Measurements from ENCODE around the gene SMG9. TPM values are rescaled to one million over a fixed set of nuclear protein-coding genes. Genes with fewer than 3 reads are reported as not detected.

The SMG9 gene
- total and polyA plus RNA-seq, 12 donors: 10.0 to 30.4 (median 13.4) TPM

DNA sequence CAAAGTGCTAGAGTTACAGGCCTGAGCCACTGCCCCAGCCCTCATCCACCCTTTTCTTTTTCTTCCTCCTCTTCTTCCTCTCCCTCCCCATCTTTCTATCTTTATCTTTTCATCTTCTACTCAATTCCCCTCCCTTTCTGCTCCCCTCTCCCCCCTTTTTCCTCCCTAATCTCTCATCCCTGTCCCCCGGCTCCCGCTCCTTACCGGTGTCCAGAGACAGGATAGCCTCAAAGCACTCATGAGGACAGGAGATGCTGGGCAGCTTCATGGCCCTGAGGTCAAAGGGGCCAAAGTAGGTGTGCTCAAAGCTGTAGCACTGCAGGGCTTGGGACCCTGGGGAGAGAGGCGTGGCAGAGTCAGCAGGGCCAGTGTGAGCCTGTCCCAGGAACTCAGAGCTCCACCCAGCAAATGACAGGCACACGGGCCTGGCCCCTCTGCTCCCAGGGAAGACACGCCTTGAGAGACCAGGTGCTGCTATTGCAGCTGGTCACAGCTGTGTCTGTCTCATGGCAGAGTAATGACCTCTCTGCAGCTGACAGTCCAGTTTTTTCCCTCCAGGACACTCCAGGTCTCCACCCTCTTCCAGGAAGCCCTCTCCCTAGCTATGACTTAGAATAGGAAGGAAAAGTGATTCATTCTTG lies 44.9 kb upstream of the SMG9 start:
- peak in 7 of 8 donors; percentile 20 to 83 (median 60) for ATAC-seq
- H3K4me3 ChIP-seq: peak overlapping the region in 4 of 10 donors; percentile 51 to 62 (median 56)

DNA sequence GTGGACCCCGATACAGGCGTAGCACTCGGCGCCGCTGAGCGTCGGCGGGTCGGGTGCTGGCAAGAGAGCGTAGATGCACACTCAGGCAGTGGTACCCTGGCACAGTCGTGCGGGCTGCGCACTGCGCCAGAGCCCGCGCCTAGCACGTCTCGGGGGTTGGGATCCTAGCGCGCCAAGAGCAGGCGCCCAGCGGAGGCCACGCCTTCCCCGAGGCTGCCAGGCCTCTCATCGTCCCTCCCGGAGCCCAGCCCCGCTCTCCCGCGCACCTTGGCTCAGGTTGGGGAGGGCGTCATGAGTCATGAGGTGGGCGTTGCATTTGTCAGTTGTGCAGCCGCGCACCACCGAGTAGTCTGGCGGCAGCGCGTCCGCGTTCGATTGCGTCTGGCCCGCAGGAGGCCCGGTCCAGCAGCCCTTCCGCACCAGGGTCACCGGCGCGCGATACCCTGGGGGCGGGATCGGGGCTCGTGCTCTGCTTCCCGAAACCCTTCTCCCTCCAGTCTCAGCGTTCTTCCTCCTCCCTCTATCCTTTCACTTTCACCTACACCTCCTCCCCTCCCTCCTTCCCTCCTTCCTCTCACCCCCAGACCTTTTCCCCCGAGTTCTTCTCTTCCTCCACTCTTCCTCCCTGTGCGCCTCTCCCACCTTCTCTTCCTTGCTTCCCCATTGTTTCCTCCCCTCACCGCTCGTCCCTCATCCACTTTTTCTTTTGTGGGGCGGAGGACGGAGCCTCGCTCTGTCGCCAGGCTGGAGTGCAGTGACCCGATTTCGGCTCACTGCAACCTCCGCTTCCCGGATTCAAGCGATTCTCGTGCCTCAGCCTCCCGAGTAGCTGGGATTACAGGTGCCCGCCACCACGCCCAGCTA lies 44.0 kb upstream of the SMG9 start:
- 12 to 14% methylated on average over 69 to 70 of the region's 70 CpGs for WGBS, 2 donors
- Histone ChIP-seq H3K9me3 (no peaks in the 10 kb centered on the region), H3K27ac (peak overlapping the region in 2 of 10 donors; percentile 2 to 56), H3K36me3 (no peaks in the 10 kb centered on the region), H3K4me3 (peak overlapping the region; percentile 14 to 62 (median 52)), H3K4me1 (peaks cover 0 to 18% (median 7%) of the 10 kb centered on the region in 9 donors), H3K27me3 (peaks cover 0 to 51% (median 35%) of the 10 kb centered on the region in 7 donors)
- TF ChIP-seq, protein P1, sequence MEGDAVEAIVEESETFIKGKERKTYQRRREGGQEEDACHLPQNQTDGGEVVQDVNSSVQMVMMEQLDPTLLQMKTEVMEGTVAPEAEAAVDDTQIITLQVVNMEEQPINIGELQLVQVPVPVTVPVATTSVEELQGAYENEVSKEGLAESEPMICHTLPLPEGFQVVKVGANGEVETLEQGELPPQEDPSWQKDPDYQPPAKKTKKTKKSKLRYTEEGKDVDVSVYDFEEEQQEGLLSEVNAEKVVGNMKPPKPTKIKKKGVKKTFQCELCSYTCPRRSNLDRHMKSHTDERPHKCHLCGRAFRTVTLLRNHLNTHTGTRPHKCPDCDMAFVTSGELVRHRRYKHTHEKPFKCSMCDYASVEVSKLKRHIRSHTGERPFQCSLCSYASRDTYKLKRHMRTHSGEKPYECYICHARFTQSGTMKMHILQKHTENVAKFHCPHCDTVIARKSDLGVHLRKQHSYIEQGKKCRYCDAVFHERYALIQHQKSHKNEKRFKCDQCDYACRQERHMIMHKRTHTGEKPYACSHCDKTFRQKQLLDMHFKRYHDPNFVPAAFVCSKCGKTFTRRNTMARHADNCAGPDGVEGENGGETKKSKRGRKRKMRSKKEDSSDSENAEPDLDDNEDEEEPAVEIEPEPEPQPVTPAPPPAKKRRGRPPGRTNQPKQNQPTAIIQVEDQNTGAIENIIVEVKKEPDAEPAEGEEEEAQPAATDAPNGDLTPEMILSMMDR (IDR thresholded peaks at IDR 0.05): no peak
- DNase-seq: no peak
- peak; percentile 35 to 64 (median 48) for ATAC-seq
- intact Hi-C loops (cut with DNase I): no loop called here

More for the DNA sequence above, 44.9 kb upstream of the SMG9 start:
- H3K36me3 ChIP-seq: no peaks in the 10 kb centered on the region
- no peaks in the 10 kb centered on the region for H3K9me3 ChIP-seq
- no peak for DNase-seq
- intact Hi-C loops (cut with DNase I): no loop called here
- 45 to 62% methylated on average over 6 of the region's 6 CpGs for WGBS, 2 donors
- peaks cover 0 to 43% (median 31%) of the 10 kb centered on the region in 7 donors for H3K27me3 ChIP-seq
- TF ChIP-seq, protein P1 (IDR thresholded peaks at IDR 0.05): no peak
- H3K4me1 ChIP-seq: peaks cover 0 to 18% (median 7%) of the 10 kb centered on the region in 9 donors
- peak overlapping the region in 1 of 10 donors; percentile 2 for H3K27ac ChIP-seq

DNA sequence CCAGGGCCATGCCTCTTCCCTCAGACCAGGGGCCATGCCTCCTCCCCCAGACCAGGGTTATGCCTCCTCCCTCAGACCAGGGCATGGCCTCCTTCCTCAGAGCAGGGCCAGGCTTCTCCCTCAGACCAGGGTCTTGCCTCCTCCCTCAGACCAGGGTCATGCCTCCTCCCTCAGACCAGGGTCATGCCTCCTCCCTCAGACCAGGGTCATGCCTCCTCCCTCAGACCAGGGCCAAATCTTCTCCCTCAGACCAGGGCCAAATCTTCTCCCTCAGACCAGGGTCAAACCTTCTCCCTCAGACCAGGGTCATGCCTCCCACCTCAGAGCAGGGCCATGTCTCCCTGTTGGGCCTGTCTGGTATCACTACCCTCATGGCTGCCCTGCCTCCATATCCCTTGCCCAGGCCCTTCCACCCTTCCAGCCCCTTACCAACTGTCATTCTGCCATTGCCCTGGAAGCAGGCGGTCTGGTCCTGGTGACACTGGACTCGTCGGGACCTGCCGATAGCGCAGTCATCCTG lies 43.3 kb upstream of the SMG9 start:
- Histone ChIP-seq H3K36me3 (no peaks in the 10 kb centered on the region), H3K4me3 (peak overlapping the region in 9 of 10 donors; percentile 32 to 62 (median 52)), H3K9me3 (no peaks in the 10 kb centered on the region), H3K27ac (peak overlapping the region in 1 of 10 donors; percentile 56), H3K4me1 (peaks cover 0 to 18% (median 7%) of the 10 kb centered on the region in 9 donors), H3K27me3 (peaks cover 0 to 56% (median 39%) of the 10 kb centered on the region in 7 donors)
- ATAC-seq: peak in 4 of 8 donors; percentile 10 to 18 (median 12)
- WGBS, 2 donors: 32 to 52% methylated on average over 5 of the region's 5 CpGs
- DNase-seq: no peak
- intact Hi-C loops (cut with DNase I): no loop called here
- TF ChIP-seq, protein P1 (IDR thresholded peaks at IDR 0.05): no peak

DNA sequence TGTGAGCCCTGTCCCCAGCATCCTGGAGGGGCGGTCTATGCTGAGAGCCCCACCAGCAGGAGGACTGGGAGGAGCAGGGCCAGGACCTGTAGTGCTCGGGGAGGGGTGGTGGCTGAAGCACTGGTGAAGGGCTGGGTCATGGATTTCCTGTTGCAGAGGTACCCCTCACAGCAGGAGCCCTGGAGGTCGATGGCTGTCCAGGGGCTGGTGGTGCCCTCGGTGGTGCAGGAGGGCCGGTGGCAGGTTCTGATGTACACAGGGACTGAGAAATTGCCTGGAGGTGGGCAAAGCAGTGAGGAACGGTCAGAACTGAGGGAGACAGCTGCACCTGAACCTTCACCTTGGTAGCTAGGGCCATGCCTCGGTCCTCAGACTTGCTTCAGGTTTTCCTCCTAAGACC lies 42.8 kb upstream of the SMG9 start:
- no peak overlapping the region for H3K4me3 ChIP-seq
- no peaks in the 10 kb centered on the region for H3K36me3 ChIP-seq
- no peak for ATAC-seq
- H3K27ac ChIP-seq: no peak overlapping the region
- DNase-seq: no peak
- peaks cover 0 to 61% (median 44%) of the 10 kb centered on the region in 7 donors for H3K27me3 ChIP-seq
- H3K9me3 ChIP-seq: no peaks in the 10 kb centered on the region
- 81 to 86% methylated on average over 7 of the region's 7 CpGs for WGBS, 2 donors
- intact Hi-C loops (cut with DNase I): no loop called here
- H3K4me1 ChIP-seq: peaks cover 0 to 18% (median 7%) of the 10 kb centered on the region in 9 donors
- TF ChIP-seq, protein P1 (IDR thresholded peaks at IDR 0.05): no peak
